GM12801 (cell line): Measurements from ENCODE around the gene LSMEM2.

Source experiments
- CTCF ChIP-seq: IDR thresholded peaks from one replicate; pipeline ENCODE4 v1.5.1; 2011; ENCODE audit warnings: control low read depth; ENCODE audit not compliant: insufficient read length; ENCODE audit errors: extremely low read depth

The LSMEM2 gene

GRCh38 chr3:50272911-50273688 lies 5.8 kb upstream of the LSMEM2 start:
- no peak for TF ChIP-seq CTCF

- no peak for TF ChIP-seq CTCF
These were observed 5.2 kb upstream of the LSMEM2 start for GRCh38 chr3:50273689-50274065.

GRCh38 chr3:50274371-50275104 lies 4.3 kb upstream of the LSMEM2 start:
- no peak for TF ChIP-seq CTCF

- TF ChIP-seq CTCF, result no peak
These were observed 3.5 kb upstream of the LSMEM2 start for GRCh38 chr3:50275141-50275995.

GRCh38 chr3:50275996-50276761 lies 2.7 kb upstream of the LSMEM2 start:
- TF ChIP-seq CTCF, result no peak

- TF ChIP-seq CTCF, result no peak
These were observed 2.2 kb upstream of the LSMEM2 start for GRCh38 chr3:50276762-50277101.
